H9 (cell line): Measurements from ENCODE around the gene STXBP6. TPM values are rescaled to one million over a fixed set of nuclear protein-coding genes. Genes with fewer than 3 reads are reported as not detected.

Experiments used
- DNase-seq: peaks from one replicate; pipeline ENCODE4 v3.0.0-alpha.2; 2017
- H2AFZ ChIP-seq: one replicate; pipeline ENCODE4 v1.6.1; 2013; ENCODE audit warnings: mild to moderate bottlenecking, low read length, control low read depth, moderate library complexity
- H2AK5ac ChIP-seq: 2 replicates; pipeline ENCODE4 v1.6.1; 2013; ENCODE audit warnings: low read length, control low read depth, mixed read lengths; ENCODE audit not compliant: insufficient read length
- H2BK120ac ChIP-seq: one replicate; pipeline ENCODE4 v1.6.1; 2013; ENCODE audit warnings: low read depth, mild to moderate bottlenecking, low read length, control low read depth, inconsistent platforms; ENCODE audit not compliant: poor library complexity, severe bottlenecking
- H2BK12ac ChIP-seq: 2 replicates; pipeline ENCODE4 v1.6.1; 2013; ENCODE audit warnings: low read length, control low read depth, mixed read lengths, low read depth; ENCODE audit not compliant: insufficient read length
- H2BK15ac ChIP-seq: 2 replicates; pipeline ENCODE4 v1.6.1; 2013; ENCODE audit warnings: low read depth, low read length, control low read depth
- H2BK20ac ChIP-seq: one replicate; pipeline ENCODE4 v1.6.1; 2013; ENCODE audit warnings: low read depth, mild to moderate bottlenecking, low read length, control low read depth, inconsistent platforms; ENCODE audit not compliant: poor library complexity, severe bottlenecking
- H2BK5ac ChIP-seq: 2 replicates; pipeline ENCODE4 v1.6.1; 2013; ENCODE audit warnings: low read length, control low read depth, mixed read lengths; ENCODE audit not compliant: insufficient read length
- H3K14ac ChIP-seq: 2 replicates; pipeline ENCODE4 v1.6.1; 2013; ENCODE audit warnings: low read length, control low read depth; ENCODE audit not compliant: insufficient read depth
- H3K18ac ChIP-seq: 2 replicates; pipeline ENCODE4 v1.6.1; 2013; ENCODE audit warnings: low read depth, mild to moderate bottlenecking, mixed read lengths, low read length, control low read depth; ENCODE audit not compliant: insufficient read length
- H3K23ac ChIP-seq: 2 replicates; pipeline ENCODE4 v1.6.1; 2013; ENCODE audit warnings: low read length, control low read depth, mixed read lengths, low read depth; ENCODE audit not compliant: insufficient read length
- H3K23me2 ChIP-seq: 2 replicates; pipeline ENCODE4 v1.6.1; 2013; ENCODE audit warnings: low read depth, mild to moderate bottlenecking, mixed read lengths, low read length, control low read depth; ENCODE audit not compliant: insufficient read length, poor library complexity, severe bottlenecking
- H3K27ac ChIP-seq: 2 replicates; pipeline ENCODE4 v1.5.1; 2013; ENCODE audit warnings: low read length, control low read depth, mixed read lengths, low read depth; ENCODE audit not compliant: insufficient read length
- H3K27me3 ChIP-seq: 2 replicates; pipeline ENCODE4 v1.6.1; 2013; ENCODE audit warnings: low read length, control low read depth, inconsistent platforms; ENCODE audit not compliant: insufficient read depth
- H3K4ac ChIP-seq: 2 replicates; pipeline ENCODE4 v1.6.1; 2013; ENCODE audit warnings: low read depth, mild to moderate bottlenecking, control low read depth, inconsistent platforms, low read length, moderate library complexity
- H3K4me1 ChIP-seq: 2 replicates; pipeline ENCODE4 v1.6.1; 2013; ENCODE audit warnings: low read length, control low read depth, inconsistent platforms; ENCODE audit not compliant: insufficient read depth
- H3K4me2 ChIP-seq: 2 replicates; pipeline ENCODE4 v1.6.1; 2013; ENCODE audit warnings: low read length, control low read depth, mixed read lengths; ENCODE audit not compliant: insufficient read length, insufficient read depth
- H3K56ac ChIP-seq: 2 replicates; pipeline ENCODE4 v1.6.1; 2013; ENCODE audit warnings: low read depth, mild to moderate bottlenecking, mixed read lengths, low read length, control low read depth; ENCODE audit not compliant: insufficient read length
- H3K79me1 ChIP-seq: 2 replicates; pipeline ENCODE4 v1.6.1; 2013; ENCODE audit warnings: low read depth, mild to moderate bottlenecking, moderate library complexity, low read length, control low read depth, inconsistent platforms; ENCODE audit not compliant: insufficient read depth, poor library complexity, severe bottlenecking
- H3K79me2 ChIP-seq: 2 replicates; pipeline ENCODE4 v1.6.1; 2013; ENCODE audit warnings: low read length, control low read depth, inconsistent platforms; ENCODE audit not compliant: insufficient read depth
- H3K9ac ChIP-seq: 2 replicates; pipeline ENCODE4 v1.6.1; 2013; ENCODE audit warnings: low read length, control low read depth, mixed read lengths; ENCODE audit not compliant: insufficient read length; ENCODE audit errors: extremely low read depth
- H3K9me3 ChIP-seq: one replicate; pipeline ENCODE4 v1.6.1; 2013; ENCODE audit warnings: low read depth, low read length, inconsistent platforms; ENCODE audit not compliant: control insufficient read depth
- H3T11ph ChIP-seq: one replicate; pipeline ENCODE4 v1.6.1; 2013; ENCODE audit warnings: mild to moderate bottlenecking, low read length, control low read depth, inconsistent platforms
- H4K20me1 ChIP-seq: one replicate; pipeline ENCODE4 v1.6.1; 2013; ENCODE audit not compliant: control insufficient read depth, insufficient read length, insufficient read depth
- H4K5ac ChIP-seq: 2 replicates; pipeline ENCODE4 v1.6.1; 2013; ENCODE audit warnings: low read depth, mild to moderate bottlenecking, mixed read lengths, low read length, control low read depth; ENCODE audit not compliant: insufficient read length
- H4K8ac ChIP-seq: replicated peaks from 2 replicates; pipeline ENCODE4 v1.6.1; 2013; ENCODE audit warnings: low read length, control low read depth, mixed read lengths, low read depth; ENCODE audit not compliant: insufficient read length
- H4K91ac ChIP-seq: 2 replicates; pipeline ENCODE4 v1.6.1; 2013; ENCODE audit warnings: low read depth, mild to moderate bottlenecking, moderate library complexity, mixed read lengths, low read length, control low read depth; ENCODE audit not compliant: insufficient read length
- H3K27ac Mint-ChIP-seq, 3 experiments: 2 replicates in 2 of 3; 3 replicates in 1 of 3; pipeline ENCODE4 v1.8.0; 2020 to 2021; ENCODE audit warnings: mixed read lengths in 3 of 3, mild to moderate bottlenecking in 1 of 3, moderate library complexity in 1 of 3
- H3K27me3 Mint-ChIP-seq: 2 replicates; pipeline ENCODE4 v1.8.0; 2021; ENCODE audit warnings: low read depth, mild to moderate bottlenecking, moderate library complexity, mixed read lengths
- H3K36me3 Mint-ChIP-seq, 3 experiments: 2 replicates in 2 of 3; 3 replicates in 1 of 3; pipeline ENCODE4 v1.8.0; 2020 to 2021; ENCODE audit warnings: low read depth in 3 of 3, mixed read lengths in 3 of 3; ENCODE audit not compliant: insufficient read depth in 1 of 3
- H3K4me1 Mint-ChIP-seq, 2 experiments: 2 replicates each; pipeline ENCODE4 v1.8.0; 2020; ENCODE audit warnings: mixed read lengths in 2 of 2
- H3K4me3 Mint-ChIP-seq, 2 experiments: 2 replicates in 1 of 2; 3 replicates in 1 of 2; pipeline ENCODE4 v1.8.0; 2020 to 2021; ENCODE audit warnings: mild to moderate bottlenecking in 2 of 2, mixed read lengths in 2 of 2, moderate library complexity in 1 of 2
- H3K9me3 Mint-ChIP-seq, 2 experiments: 2 replicates in 1 of 2; 3 replicates in 1 of 2; pipeline ENCODE4 v1.8.0; 2020; ENCODE audit warnings: mild to moderate bottlenecking in 2 of 2, mixed read lengths in 2 of 2, moderate library complexity in 1 of 2
- whole genome bisulfite sequencing: extraction: QIAGEN DNeasy Blood & Tissue Kit; methylation state at CpG from one replicate; pipeline ENCODE4 v1.1.7; 2013; ENCODE audit warnings: missing lambda C conversion rate, low lambda C conversion rate, mixed read lengths; ENCODE audit not compliant: insufficient read length; ENCODE audit errors: extremely low coverage; 5-methylcytosine and 5-hydroxymethylcytosine counted together
- total RNA-seq: library from RNA; stranded (reverse); gene quantifications from 2 replicates; pipeline ENCODE4 v1.2.1, GENCODE V29; 2021
- TF ChIP-seq, protein P1 (sequence below): fragments of 200-600 bp; sonication (generic); conservative IDR thresholded peaks from 3 replicates; pipeline ENCODE4 v1.8.0; 2021; ENCODE audit warnings: antibody characterized with exemption, mild to moderate bottlenecking

Gene STXBP6
- total RNA-seq, 1 experiment from 2014 or later = 3.6 TPM

DNA sequence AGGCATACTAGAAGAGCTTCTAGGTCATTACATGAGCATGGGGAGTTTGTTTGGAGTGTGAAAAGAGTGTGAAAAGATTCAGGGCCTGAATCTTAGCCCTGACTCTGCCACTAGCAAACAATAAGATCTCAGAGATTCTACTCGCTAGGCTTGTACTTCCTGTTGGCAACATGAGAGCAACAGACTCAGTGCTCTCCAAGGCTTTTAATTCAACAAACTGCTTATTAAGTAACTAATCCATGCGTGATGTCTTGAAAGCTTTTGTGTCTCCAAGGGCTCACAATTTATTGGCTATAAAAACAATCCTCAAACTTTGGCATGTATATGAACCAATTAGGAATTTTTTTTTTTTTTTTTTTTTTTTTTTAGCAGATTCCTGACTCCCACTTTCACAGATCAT is 105.1 kb downstream of the STXBP6 start:
- TF ChIP-seq, protein P1, sequence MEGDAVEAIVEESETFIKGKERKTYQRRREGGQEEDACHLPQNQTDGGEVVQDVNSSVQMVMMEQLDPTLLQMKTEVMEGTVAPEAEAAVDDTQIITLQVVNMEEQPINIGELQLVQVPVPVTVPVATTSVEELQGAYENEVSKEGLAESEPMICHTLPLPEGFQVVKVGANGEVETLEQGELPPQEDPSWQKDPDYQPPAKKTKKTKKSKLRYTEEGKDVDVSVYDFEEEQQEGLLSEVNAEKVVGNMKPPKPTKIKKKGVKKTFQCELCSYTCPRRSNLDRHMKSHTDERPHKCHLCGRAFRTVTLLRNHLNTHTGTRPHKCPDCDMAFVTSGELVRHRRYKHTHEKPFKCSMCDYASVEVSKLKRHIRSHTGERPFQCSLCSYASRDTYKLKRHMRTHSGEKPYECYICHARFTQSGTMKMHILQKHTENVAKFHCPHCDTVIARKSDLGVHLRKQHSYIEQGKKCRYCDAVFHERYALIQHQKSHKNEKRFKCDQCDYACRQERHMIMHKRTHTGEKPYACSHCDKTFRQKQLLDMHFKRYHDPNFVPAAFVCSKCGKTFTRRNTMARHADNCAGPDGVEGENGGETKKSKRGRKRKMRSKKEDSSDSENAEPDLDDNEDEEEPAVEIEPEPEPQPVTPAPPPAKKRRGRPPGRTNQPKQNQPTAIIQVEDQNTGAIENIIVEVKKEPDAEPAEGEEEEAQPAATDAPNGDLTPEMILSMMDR = no peak
- no peaks in the 10 kb centered on the region for H3K9me3 Mint-ChIP-seq
- DNase-seq = no peak
- Histone ChIP-seq H2AFZ (no peak overlapping the region), H3K56ac (no peak overlapping the region), H3K27ac (no peak overlapping the region), H3K9me3 (no peaks in the 10 kb centered on the region), H4K8ac (no peak overlapping the region), H4K91ac (no peak overlapping the region), H3K79me2 (no peaks in the 10 kb centered on the region), H3K18ac (no peak overlapping the region), H2BK20ac (no peak overlapping the region), H3T11ph (no peak overlapping the region), H3K4me2 (no peak overlapping the region), H2BK12ac (no peak overlapping the region), H3K4ac (no peak overlapping the region), H2BK15ac (no peak overlapping the region), H3K23me2 (no peaks in the 10 kb centered on the region), H3K79me1 (no peaks in the 10 kb centered on the region), H3K27me3 (no peaks in the 10 kb centered on the region), H3K9ac (no peak overlapping the region), H2AK5ac (no peak overlapping the region), H3K14ac (no peak overlapping the region), H2BK120ac (no peak overlapping the region), H4K5ac (no peak overlapping the region), H4K20me1 (no peaks in the 10 kb centered on the region), H2BK5ac (no peak overlapping the region), H3K23ac (no peak overlapping the region), H3K4me1 (peaks cover 17% of the 10 kb centered on the region)
- no peak overlapping the region for H3K27ac Mint-ChIP-seq
- H3K4me3 Mint-ChIP-seq = no peak overlapping the region
- WGBS = no CpG with 5 or more reads among the region's 2 CpGs
- H3K27me3 Mint-ChIP-seq = no peaks in the 10 kb centered on the region
- H3K4me1 Mint-ChIP-seq = peaks cover 49 to 51% of the 10 kb centered on the region in 2 experiments
- H3K36me3 Mint-ChIP-seq = no peaks in the 10 kb centered on the region; a peak in 1 of 7 replicates
